ENCODE results near the gene KRTAP10-3. TPM values are rescaled to one million over a fixed set of nuclear protein-coding genes. Genes with fewer than 3 reads are reported as not detected.

The KRTAP10-3 gene
- total RNA-seq, 1 experiment from 2014 or later, result not detected

DNA sequence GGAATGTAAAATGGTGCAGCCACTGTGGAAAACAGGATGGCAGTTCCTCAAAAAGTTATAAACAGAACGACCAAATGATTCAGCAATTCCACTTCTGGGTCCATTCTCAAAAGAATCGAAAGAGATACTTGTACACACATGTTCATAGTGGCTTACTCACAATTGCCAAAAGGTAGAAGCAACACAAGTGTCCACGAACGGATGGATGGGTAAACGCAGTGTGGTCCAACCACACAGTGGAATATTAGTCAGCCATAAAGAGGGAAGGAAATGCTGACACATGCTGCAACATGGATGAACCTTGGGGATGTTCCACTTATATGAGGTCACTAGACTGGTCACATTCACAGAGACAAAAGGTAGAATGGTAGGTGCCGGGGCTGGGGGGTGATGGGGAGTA is 23.9 kb downstream of the KRTAP10-3 start:
- Histone ChIP-seq H3K27me3 (ENCODE audit: control insufficient read depth, insufficient read depth, low read length) (no peaks in the 10 kb centered on the region), H3K9me3 (ENCODE audit: control insufficient read depth, insufficient read depth, low read depth, low read length) (no peaks in the 10 kb centered on the region), H3K36me3 (ENCODE audit: control insufficient read depth, insufficient read depth, low read length) (no peaks in the 10 kb centered on the region), H3K4me1 (ENCODE audit: control insufficient read depth, insufficient read depth, low read length) (no peaks in the 10 kb centered on the region), H3K27ac (ENCODE audit: low read length) (no peak overlapping the region), H3K4me3 (ENCODE audit: low read depth in 2 of 2, low read length in 2 of 2) (no peak overlapping the region)
- ChIA-PET POLR2A (no interaction called here), CTCF (no interaction called here)
- no TSS peak for BruUV-seq (replicated peaks)
- in situ Hi-C loops (cut with HindIII; ENCODE audit: low pct_unique_long_range_greater_than_20kb, low sequenced_read_pairs) (no loop called here), intact Hi-C loops (cut with micrococcal nuclease; ENCODE audit: unreplicated experiment) (no loop called here)
- TF ChIP-seq, protein P1, sequence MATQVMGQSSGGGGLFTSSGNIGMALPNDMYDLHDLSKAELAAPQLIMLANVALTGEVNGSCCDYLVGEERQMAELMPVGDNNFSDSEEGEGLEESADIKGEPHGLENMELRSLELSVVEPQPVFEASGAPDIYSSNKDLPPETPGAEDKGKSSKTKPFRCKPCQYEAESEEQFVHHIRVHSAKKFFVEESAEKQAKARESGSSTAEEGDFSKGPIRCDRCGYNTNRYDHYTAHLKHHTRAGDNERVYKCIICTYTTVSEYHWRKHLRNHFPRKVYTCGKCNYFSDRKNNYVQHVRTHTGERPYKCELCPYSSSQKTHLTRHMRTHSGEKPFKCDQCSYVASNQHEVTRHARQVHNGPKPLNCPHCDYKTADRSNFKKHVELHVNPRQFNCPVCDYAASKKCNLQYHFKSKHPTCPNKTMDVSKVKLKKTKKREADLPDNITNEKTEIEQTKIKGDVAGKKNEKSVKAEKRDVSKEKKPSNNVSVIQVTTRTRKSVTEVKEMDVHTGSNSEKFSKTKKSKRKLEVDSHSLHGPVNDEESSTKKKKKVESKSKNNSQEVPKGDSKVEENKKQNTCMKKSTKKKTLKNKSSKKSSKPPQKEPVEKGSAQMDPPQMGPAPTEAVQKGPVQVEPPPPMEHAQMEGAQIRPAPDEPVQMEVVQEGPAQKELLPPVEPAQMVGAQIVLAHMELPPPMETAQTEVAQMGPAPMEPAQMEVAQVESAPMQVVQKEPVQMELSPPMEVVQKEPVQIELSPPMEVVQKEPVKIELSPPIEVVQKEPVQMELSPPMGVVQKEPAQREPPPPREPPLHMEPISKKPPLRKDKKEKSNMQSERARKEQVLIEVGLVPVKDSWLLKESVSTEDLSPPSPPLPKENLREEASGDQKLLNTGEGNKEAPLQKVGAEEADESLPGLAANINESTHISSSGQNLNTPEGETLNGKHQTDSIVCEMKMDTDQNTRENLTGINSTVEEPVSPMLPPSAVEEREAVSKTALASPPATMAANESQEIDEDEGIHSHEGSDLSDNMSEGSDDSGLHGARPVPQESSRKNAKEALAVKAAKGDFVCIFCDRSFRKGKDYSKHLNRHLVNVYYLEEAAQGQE (IDR thresholded peaks at IDR 0.05; ENCODE audit: insufficient read depth in 1 of 2, low read depth in 2 of 2, low read length in 1 of 2), result no peak
- TF ChIP-seq TCF7L2 (IDR thresholded peaks at IDR 0.05; ENCODE audit: low read depth, low read length), result no peak
- TF ChIP-seq CTCF (IDR thresholded peaks at IDR 0.05), result no peak
- no peak for TF ChIP-seq POLR2AphosphoS5 (IDR thresholded peaks at IDR 0.05; ENCODE audit: low read depth, low read length)
- no peak for TF ChIP-seq SIN3A (IDR thresholded peaks at IDR 0.05; ENCODE audit: borderline replicate concordance, insufficient read depth, low read depth, low read length)
- DNase-seq (ENCODE audit: low read depth, low spot score) (no peak), ATAC-seq (no peak)

- BruUV-seq (replicated peaks), result no TSS peak
- Histone ChIP-seq H3K9me3 (ENCODE audit: control insufficient read depth, insufficient read depth, low read depth, low read length) (no peaks in the 10 kb centered on the region), H3K36me3 (ENCODE audit: control insufficient read depth, insufficient read depth, low read length) (no peaks in the 10 kb centered on the region), H3K4me1 (ENCODE audit: control insufficient read depth, insufficient read depth, low read length) (no peaks in the 10 kb centered on the region), H3K27ac (ENCODE audit: low read length) (no peak overlapping the region), H3K27me3 (ENCODE audit: control insufficient read depth, insufficient read depth, low read length) (no peaks in the 10 kb centered on the region), H3K4me3 (ENCODE audit: low read depth in 2 of 2, low read length in 2 of 2) (no peak overlapping the region)
- intact Hi-C loops (cut with micrococcal nuclease; ENCODE audit: unreplicated experiment), result no loop called here
- POLR2A ChIA-PET, result no interaction called here
- in situ Hi-C loops (cut with HindIII; ENCODE audit: low pct_unique_long_range_greater_than_20kb, low sequenced_read_pairs), result no loop called here
- TF ChIP-seq POLR2AphosphoS5 (IDR thresholded peaks at IDR 0.05; ENCODE audit: low read depth, low read length) (no peak), CTCF (IDR thresholded peaks at IDR 0.05) (no peak), SIN3A (IDR thresholded peaks at IDR 0.05; ENCODE audit: borderline replicate concordance, insufficient read depth, low read depth, low read length) (no peak), TCF7L2 (IDR thresholded peaks at IDR 0.05; ENCODE audit: low read depth, low read length) (no peak)
- TF ChIP-seq, protein P1 (IDR thresholded peaks at IDR 0.05; ENCODE audit: insufficient read depth in 1 of 2, low read depth in 2 of 2, low read length in 1 of 2), result no peak
- CTCF ChIA-PET, result no interaction called here
- ATAC-seq, result no peak
- no peak for DNase-seq (ENCODE audit: low read depth, low spot score)
These were observed 24.5 kb downstream of the KRTAP10-3 start for GRCh38 chr21:44533891-44534627.
